SU-DHL-6 (cell line): Measurements from ENCODE around the gene NAV2.

Experiments
- H2AFZ ChIP-seq: fragments of 200-600 bp; sonication (generic); 2 replicates; pipeline ENCODE4 v1.6.1; 2014; ENCODE audit warnings: low read depth, mild to moderate bottlenecking, moderate library complexity, mixed read lengths, antibody characterized with exemption, low read length; ENCODE audit not compliant: severe bottlenecking
- H3F3A ChIP-seq: fragments of 200-600 bp; shearing (Covaris generic); 2 replicates; pipeline ENCODE4 v1.6.0; 2016; ENCODE audit warnings: antibody characterized with exemption, mild to moderate bottlenecking; ENCODE audit not compliant: insufficient read depth
- H3K27ac ChIP-seq: fragments of 200-600 bp; sonication (generic); 2 replicates; pipeline ENCODE4 v1.5.1; 2016; ENCODE audit warnings: low read depth, mild to moderate bottlenecking, low read length, moderate library complexity, mixed read lengths
- H3K27me3 ChIP-seq: fragments of 200-600 bp; sonication (generic), shearing (Covaris generic); 2 replicates; pipeline ENCODE4 v1.6.0; 2014; ENCODE audit warnings: mild to moderate bottlenecking, low read length
- H3K36me3 ChIP-seq: fragments of 200-600 bp; sonication (generic); 2 replicates; pipeline ENCODE4 v1.6.1; 2014; ENCODE audit warnings: mild to moderate bottlenecking, low read length, mixed read lengths
- H3K4me2 ChIP-seq: fragments of 300-600, 200-600 bp; shearing (Covaris generic), sonication (generic); 2 replicates; pipeline ENCODE4 v1.6.0; 2014; ENCODE audit warnings: low read length, low read depth, mild to moderate bottlenecking; ENCODE audit not compliant: poor library complexity, severe bottlenecking
- H3K4me3 ChIP-seq: fragments of 200-600 bp; sonication (generic); 2 replicates; pipeline ENCODE4 v1.5.1; 2014; ENCODE audit warnings: antibody characterized with exemption, low read length, mild to moderate bottlenecking, mixed read lengths; ENCODE audit not compliant: insufficient read depth, poor library complexity, severe bottlenecking
- H3K79me2 ChIP-seq: fragments of 200-600 bp; sonication (generic); 2 replicates; pipeline ENCODE4 v1.6.1; 2014; ENCODE audit warnings: mild to moderate bottlenecking, low read length, moderate library complexity; ENCODE audit not compliant: insufficient read depth
- H3K9ac ChIP-seq: fragments of 200-600 bp; sonication (generic); 2 replicates; pipeline ENCODE4 v1.7.0; 2014; ENCODE audit warnings: mild to moderate bottlenecking, low read length
- H3K9me2 ChIP-seq: fragments of 200-600 bp; sonication (generic); replicated peaks from 2 replicates; pipeline ENCODE4 v1.6.1; 2014; ENCODE audit warnings: low read length; ENCODE audit not compliant: insufficient read depth
- H3K9me3 ChIP-seq: fragments of 200-600 bp; sonication (generic); 2 replicates; pipeline ENCODE4 v1.6.1; 2014; ENCODE audit warnings: low read length, mixed read lengths; ENCODE audit not compliant: insufficient read depth
- H4K20me1 ChIP-seq: fragments of 200-600 bp; sonication (generic); 2 replicates; pipeline ENCODE4 v1.6.1; 2014; ENCODE audit warnings: low read depth, mild to moderate bottlenecking, antibody characterized with exemption, low read length, moderate library complexity, mixed read lengths
- EZH2phosphoT487 ChIP-seq: fragments of 200-600 bp; sonication (generic), shearing (Covaris generic); conservative IDR thresholded peaks from 2 replicates; pipeline ENCODE4 v1.6.1; 2018; ENCODE audit warnings: mild to moderate bottlenecking, antibody characterized with exemption, low read length, moderate library complexity, mixed read lengths
- TF ChIP-seq, protein P1 (sequence below): fragments of 200-600 bp; sonication (generic); IDR thresholded peaks from one replicate; pipeline ENCODE4 v1.5.1; 2017; ENCODE audit warnings: antibody characterized with exemption, mild to moderate bottlenecking, low read length, moderate library complexity; ENCODE audit not compliant: insufficient read depth, poor library complexity, severe bottlenecking

The NAV2 gene

GRCh38 chr11:19985111-19985510 lies 272.5 kb downstream of the NAV2 start:
- no peak overlapping the region for H3K4me3 ChIP-seq
- H3K27ac ChIP-seq = no peak overlapping the region
- no peaks in the 10 kb centered on the region for H3K27me3 ChIP-seq
- no peaks in the 10 kb centered on the region for H3K9me3 ChIP-seq
- H3K9me2 ChIP-seq = no peaks in the 10 kb centered on the region
- no peaks in the 10 kb centered on the region for H3F3A ChIP-seq
- H3K4me2 ChIP-seq = no peak overlapping the region
- no peak overlapping the region for H3K9ac ChIP-seq
- H4K20me1 ChIP-seq = no peaks in the 10 kb centered on the region
- no peaks in the 10 kb centered on the region for H3K79me2 ChIP-seq
- TF ChIP-seq, protein P1, sequence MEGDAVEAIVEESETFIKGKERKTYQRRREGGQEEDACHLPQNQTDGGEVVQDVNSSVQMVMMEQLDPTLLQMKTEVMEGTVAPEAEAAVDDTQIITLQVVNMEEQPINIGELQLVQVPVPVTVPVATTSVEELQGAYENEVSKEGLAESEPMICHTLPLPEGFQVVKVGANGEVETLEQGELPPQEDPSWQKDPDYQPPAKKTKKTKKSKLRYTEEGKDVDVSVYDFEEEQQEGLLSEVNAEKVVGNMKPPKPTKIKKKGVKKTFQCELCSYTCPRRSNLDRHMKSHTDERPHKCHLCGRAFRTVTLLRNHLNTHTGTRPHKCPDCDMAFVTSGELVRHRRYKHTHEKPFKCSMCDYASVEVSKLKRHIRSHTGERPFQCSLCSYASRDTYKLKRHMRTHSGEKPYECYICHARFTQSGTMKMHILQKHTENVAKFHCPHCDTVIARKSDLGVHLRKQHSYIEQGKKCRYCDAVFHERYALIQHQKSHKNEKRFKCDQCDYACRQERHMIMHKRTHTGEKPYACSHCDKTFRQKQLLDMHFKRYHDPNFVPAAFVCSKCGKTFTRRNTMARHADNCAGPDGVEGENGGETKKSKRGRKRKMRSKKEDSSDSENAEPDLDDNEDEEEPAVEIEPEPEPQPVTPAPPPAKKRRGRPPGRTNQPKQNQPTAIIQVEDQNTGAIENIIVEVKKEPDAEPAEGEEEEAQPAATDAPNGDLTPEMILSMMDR = no peak
- TF ChIP-seq EZH2phosphoT487 = no peak
- H3K36me3 ChIP-seq = no peaks in the 10 kb centered on the region
- no peak overlapping the region for H2AFZ ChIP-seq

DNA sequence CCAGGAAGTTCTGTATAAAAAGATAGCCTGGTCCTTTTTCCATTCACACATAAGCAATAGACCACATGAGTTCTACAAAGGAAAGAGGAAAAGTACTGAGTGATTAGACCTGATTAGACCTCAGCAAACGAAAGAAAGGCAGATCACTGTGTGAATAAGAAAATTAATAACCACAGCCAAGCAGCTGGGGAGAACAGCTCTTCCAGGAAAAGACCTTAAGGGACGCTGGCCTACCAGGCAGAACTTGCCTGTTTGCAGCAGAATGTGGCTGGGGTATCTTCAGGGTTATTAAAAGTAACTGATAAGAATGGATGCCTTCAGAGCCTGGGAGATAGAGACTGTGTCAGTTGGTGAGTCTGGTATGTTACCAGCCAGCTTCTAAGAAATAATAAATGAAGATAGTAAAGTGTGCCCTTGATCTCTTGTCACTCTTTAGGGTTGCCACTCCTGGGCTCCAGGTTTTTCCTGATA lies 274.7 kb downstream of the NAV2 start:
- Histone ChIP-seq H2AFZ (no peak overlapping the region), H3K36me3 (no peaks in the 10 kb centered on the region), H3F3A (no peaks in the 10 kb centered on the region), H4K20me1 (no peaks in the 10 kb centered on the region), H3K79me2 (no peaks in the 10 kb centered on the region), H3K4me2 (no peak overlapping the region), H3K9ac (no peak overlapping the region), H3K27me3 (no peaks in the 10 kb centered on the region), H3K27ac (no peak overlapping the region), H3K4me3 (no peak overlapping the region), H3K9me2 (no peaks in the 10 kb centered on the region), H3K9me3 (no peaks in the 10 kb centered on the region)
- TF ChIP-seq, protein P1 = no peak
- no peak for TF ChIP-seq EZH2phosphoT487

- Histone ChIP-seq H3F3A (no peaks in the 10 kb centered on the region), H3K9me3 (no peaks in the 10 kb centered on the region), H4K20me1 (no peaks in the 10 kb centered on the region), H3K36me3 (no peaks in the 10 kb centered on the region), H3K9me2 (no peaks in the 10 kb centered on the region), H3K9ac (no peak overlapping the region), H3K4me3 (no peak overlapping the region), H3K27me3 (no peaks in the 10 kb centered on the region), H3K79me2 (no peaks in the 10 kb centered on the region), H2AFZ (no peak overlapping the region), H3K27ac (no peak overlapping the region), H3K4me2 (no peak overlapping the region)
- no peak for TF ChIP-seq EZH2phosphoT487
- TF ChIP-seq, protein P1 = no peak
Observed at GRCh38 chr11:19988598-19988997, 276.0 kb downstream of the NAV2 start.
